Choroid plexus epithelial cell (primary cell): ENCODE results near the gene TACSTD2.
"Not testable (repeated sequence)": the region's sequence is repeated elsewhere in the genome, so short reads cannot be mapped to it uniquely, and the experiment has no call there.

Experiments used
- DNase-seq: peaks from one replicate; pipeline ENCODE4 v3.0.0-alpha.2; 2010; ENCODE audit warnings: low read depth
- H3K4me3 ChIP-seq: 2 replicates; pipeline ENCODE4 v1.5.1; 2011; ENCODE audit warnings: low read depth, mild to moderate bottlenecking, control low read depth, low read length, moderate library complexity
- TF ChIP-seq, protein P1 (sequence below): conservative IDR thresholded peaks from 2 replicates; pipeline ENCODE4 v1.5.1; 2011; ENCODE audit warnings: low read depth, mild to moderate bottlenecking, control low read depth, inconsistent platforms, low read length, moderate library complexity

The TACSTD2 gene

GRCh38 chr1:58546520-58547308, 30.3 kb downstream of the TACSTD2 start, which contains the start of gene OMA1:
TSS of gene OMA1 (minus strand) at chr1:58546726. CDS start at chr1:58539294, 7,432 bp downstream.
- H3K4me3 ChIP-seq: peak within 1 kb of the TSS; percentile 88
- peak; percentile 98 for DNase-seq
- TF ChIP-seq, protein P1, sequence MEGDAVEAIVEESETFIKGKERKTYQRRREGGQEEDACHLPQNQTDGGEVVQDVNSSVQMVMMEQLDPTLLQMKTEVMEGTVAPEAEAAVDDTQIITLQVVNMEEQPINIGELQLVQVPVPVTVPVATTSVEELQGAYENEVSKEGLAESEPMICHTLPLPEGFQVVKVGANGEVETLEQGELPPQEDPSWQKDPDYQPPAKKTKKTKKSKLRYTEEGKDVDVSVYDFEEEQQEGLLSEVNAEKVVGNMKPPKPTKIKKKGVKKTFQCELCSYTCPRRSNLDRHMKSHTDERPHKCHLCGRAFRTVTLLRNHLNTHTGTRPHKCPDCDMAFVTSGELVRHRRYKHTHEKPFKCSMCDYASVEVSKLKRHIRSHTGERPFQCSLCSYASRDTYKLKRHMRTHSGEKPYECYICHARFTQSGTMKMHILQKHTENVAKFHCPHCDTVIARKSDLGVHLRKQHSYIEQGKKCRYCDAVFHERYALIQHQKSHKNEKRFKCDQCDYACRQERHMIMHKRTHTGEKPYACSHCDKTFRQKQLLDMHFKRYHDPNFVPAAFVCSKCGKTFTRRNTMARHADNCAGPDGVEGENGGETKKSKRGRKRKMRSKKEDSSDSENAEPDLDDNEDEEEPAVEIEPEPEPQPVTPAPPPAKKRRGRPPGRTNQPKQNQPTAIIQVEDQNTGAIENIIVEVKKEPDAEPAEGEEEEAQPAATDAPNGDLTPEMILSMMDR: peak; percentile 99

- H3K4me3 ChIP-seq: peak overlapping the region; percentile 88
- TF ChIP-seq, protein P1: no peak
- DNase-seq: peak; percentile 80
These were observed 31.2 kb downstream of the TACSTD2 start for GRCh38 chr1:58545591-58546519.

DNA sequence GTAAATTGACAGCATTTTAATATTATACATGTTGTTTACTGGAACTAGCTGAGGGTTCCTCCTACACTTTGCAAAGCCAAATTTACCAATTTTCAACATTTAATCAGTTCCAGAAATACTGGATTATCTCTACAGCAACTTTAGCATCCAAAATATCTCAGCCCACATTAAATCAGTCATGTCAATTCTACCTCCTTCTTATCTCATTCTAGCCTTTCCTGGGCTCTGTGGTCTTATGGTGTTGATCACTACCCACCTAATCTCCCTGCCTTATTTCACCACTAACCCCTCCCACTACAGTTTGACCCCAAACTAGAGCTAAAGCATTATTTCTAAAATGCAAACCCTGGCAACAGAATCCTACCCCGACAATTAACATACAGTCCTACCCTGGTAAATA, 33.8 kb downstream of the TACSTD2 start:
- H3K4me3 ChIP-seq: no peak overlapping the region

GRCh38 chr1:58539553-58539952, 37.5 kb downstream of the TACSTD2 start:
- TF ChIP-seq, protein P1: no peak
- DNase-seq: peak; percentile 31
- no peak overlapping the region for H3K4me3 ChIP-seq

More for the DNA sequence above, 33.8 kb downstream of the TACSTD2 start:
- TF ChIP-seq, protein P1: no peak
- no peak for DNase-seq

DNA sequence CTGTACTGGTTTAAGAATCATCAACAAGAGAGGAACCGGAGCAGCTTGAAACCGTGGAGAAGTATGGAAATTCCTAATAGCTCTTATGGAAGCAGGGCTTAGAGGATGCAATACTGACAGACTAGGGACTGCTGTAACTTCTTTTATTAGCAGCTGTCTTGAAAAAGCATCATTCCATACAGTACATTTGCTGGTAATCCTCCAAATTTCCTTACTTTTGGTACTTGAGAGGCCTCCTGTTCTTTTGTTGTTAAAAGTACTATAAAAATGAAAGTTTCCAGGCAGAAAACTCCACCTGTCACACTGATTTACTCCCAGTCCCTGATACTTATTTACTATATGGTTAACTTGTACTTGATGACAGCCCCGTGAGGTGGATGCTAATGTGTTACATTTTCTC, 38.2 kb downstream of the TACSTD2 start:
- TF ChIP-seq, protein P1: no peak
- DNase-seq: no peak
- no peak overlapping the region for H3K4me3 ChIP-seq

DNA sequence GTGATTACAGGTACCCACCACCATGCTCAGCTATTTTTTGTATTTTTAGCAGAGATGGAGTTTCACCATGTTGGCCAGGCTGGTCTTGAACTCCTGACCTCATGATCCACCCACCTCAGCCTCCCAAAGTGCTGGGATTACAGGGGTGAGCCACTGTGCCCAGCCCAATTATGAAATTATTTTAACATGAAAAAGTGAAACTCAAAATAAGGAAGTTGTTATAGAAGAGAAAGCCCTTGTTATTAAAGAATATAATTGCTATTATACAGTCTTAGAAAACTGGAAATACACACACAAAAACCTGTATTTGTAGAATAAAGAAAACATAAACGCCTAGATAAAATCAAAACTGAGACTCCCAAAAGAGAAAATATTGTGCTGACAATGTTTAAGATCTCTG, 45.2 kb downstream of the TACSTD2 start:
- not testable (repeated sequence) for H3K4me3 ChIP-seq, DNase-seq

DNA sequence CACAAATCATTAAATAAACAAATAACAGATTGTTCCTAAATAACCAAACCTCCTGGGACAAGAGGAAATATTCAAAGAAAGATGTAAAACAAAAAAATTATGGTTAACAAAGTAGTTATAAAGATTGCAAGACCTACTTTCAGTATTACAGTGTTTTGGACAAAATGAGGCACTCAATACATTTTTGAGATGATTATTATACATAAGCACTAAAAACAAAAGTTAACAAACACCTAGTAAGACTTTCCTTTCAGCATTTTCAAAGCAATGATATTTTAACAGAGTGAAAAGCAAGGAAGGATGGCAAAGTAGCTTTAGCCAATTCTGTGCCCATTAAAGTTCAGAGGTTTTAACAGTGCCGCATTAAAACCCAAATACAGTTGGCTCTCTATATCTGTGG, 47.8 kb downstream of the TACSTD2 start:
- no peak for DNase-seq
- TF ChIP-seq, protein P1: no peak
- H3K4me3 ChIP-seq: no peak overlapping the region
